ENCODE results near the gene FCGR1A. TPM values are rescaled to one million over a fixed set of nuclear protein-coding genes. Genes with fewer than 3 reads are reported as not detected.
"Not testable (repeated sequence)": the region's sequence is repeated elsewhere in the genome, so short reads cannot be mapped to it uniquely, and the experiment has no call there.

The FCGR1A gene
- polyA plus RNA-seq, 2 of the 4 experiments (the other 2 are of a cell fraction), result not detected

DNA sequence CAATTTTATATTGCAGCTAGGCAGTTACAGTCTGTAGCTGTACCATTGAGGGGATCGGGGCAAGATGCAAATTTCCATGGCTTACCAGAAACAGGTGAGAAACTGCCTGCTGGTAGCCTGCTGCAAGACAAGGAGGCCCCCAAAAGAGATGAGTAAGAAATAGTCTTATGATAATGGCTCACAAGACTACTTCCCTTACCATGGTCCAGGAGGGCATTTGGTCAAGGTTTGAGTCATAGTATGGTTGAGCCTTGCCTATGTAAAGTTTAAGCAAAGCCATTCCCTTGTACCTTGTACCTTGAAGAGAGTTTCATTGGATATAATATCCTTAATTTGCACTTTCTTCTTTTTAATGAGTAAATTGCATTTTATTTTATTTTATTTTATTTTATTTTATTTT, 30.3 kb upstream of the FCGR1A start:
- H3K27ac ChIP-seq; H3K9me3 ChIP-seq; ATAC-seq; POLR2A ChIA-PET; CTCF ChIA-PET; FAIRE-seq; H3K4me3 ChIP-seq; DNase-seq (ENCODE audit: low read depth in 1 of 2, low spot score in 1 of 2); H3K4me2 ChIP-seq; H3K4me1 ChIP-seq: not testable (repeated sequence)
- 73% methylated on average over 1 of the region's 1 CpG for WGBS (ENCODE audit: missing lambda C conversion rate)

DNA sequence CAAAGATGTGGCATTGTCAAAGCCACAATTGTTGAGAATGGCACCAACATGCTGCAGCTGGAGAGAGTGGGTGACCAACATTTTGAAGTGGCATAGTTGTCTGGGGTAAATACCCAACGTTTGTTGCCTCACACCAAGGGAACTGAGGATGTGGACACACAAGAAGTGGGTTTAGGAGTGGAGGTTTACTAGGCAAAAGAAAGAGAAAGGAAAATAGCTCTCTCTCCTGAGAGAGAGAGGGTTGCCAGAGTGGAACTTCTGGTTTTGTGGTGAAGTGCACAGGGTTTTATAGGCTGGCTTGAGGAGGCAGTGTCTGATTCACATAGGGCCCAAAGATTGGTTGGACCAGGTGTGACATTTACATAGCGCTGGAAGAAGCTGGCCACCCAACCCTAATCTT, 29.0 kb upstream of the FCGR1A start:
- H3K4me1 ChIP-seq; H3K27ac ChIP-seq; POLR2A ChIA-PET; CTCF ChIA-PET; H3K4me2 ChIP-seq; H3K4me3 ChIP-seq; DNase-seq (ENCODE audit: low read depth in 1 of 2, low spot score in 1 of 2); FAIRE-seq; ATAC-seq; H3K9me3 ChIP-seq: not testable (repeated sequence)
- WGBS (ENCODE audit: missing lambda C conversion rate), result 50% methylated on average over 2 of the region's 2 CpGs

DNA sequence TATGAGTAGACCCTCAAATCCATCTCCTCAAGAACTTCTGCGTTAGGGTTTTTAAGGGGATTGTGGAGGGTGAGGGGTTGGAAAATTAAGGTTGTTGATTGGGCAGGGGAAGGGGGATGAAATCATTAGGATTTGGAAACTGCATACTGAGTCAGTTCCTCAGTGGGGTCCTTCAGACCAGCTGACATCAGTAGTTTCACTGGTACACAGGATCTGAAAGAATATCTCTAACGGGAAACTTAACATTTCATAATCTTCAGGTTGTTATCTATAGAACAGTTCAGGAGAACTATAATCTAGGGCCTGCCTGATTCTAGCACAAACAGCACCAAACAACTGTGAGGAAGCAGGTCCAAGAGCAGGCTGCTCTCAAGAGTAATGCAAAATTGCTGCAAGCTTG, 27.2 kb upstream of the FCGR1A start:
- FAIRE-seq, result not testable (repeated sequence)

DNA sequence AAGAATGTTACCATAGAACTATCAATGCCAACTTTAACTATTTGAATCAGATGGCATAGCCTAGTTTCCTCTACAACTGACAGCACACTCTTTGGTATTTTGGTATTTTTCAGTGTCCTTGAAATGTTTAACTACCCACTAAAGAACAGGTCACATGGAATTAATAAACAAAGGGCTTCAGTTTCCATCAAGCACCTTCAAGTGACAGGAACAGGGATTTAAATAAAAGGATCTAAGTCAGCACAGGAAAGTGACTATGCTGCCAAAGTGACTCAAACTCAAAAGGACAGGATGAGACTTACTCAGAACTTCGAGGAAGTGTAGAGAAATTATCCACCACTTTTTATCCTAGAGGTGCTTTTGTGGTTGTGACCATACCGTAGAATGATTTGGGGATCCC, 20.2 kb upstream of the FCGR1A start:
- FAIRE-seq; H3K9me3 ChIP-seq; H3K27ac ChIP-seq; DNase-seq (ENCODE audit: low read depth in 1 of 2, low spot score in 1 of 2); H3K4me1 ChIP-seq; CTCF ChIA-PET; POLR2A ChIA-PET; H3K4me3 ChIP-seq; H3K4me2 ChIP-seq; ATAC-seq: not testable (repeated sequence)
- 18% methylated on average over 2 of the region's 2 CpGs for WGBS (ENCODE audit: missing lambda C conversion rate)

More for the DNA sequence above, 27.2 kb upstream of the FCGR1A start:
- H3K4me1 ChIP-seq; H3K4me2 ChIP-seq; CTCF ChIA-PET; H3K27ac ChIP-seq; DNase-seq (ENCODE audit: low read depth in 1 of 2, low spot score in 1 of 2); ATAC-seq; POLR2A ChIA-PET; H3K4me3 ChIP-seq; H3K9me3 ChIP-seq: not testable (repeated sequence)
- 38% methylated on average over 2 of the region's 2 CpGs for WGBS (ENCODE audit: missing lambda C conversion rate)

DNA sequence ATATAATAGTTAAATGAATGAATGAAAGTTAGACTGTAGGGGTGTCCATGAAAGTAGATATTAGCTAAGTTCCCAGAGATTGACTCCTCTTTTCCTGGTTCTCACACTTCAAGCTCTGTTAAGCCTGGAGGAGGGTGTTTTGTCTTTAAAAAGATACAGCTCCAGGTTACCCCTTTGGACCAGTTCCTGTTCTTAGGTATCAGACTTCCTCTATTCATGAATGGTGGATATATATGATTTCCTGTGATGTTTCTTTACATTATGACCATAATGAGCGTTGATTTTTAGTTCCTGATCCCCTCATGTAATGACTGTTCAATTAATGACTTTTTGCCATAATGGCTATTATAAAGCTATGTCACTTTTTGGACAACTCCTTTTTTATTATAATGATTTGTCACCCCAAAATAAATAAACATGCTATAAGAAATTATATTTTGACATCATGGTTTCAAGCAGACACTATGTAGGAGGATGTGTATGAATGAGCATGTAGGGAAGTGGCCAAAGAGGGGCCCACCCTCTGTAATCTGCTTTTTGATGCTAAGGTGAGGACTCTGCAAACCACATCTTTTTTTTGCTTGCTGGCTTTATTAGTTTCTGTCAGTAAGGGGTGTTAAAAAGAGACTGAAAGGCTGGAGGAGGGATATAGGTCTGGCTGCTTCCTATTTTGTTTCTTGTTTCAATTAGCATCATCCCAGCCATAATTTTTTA, 18.2 kb upstream of the FCGR1A start:
- WGBS (ENCODE audit: missing lambda C conversion rate), result 68% methylated on average over 1 of the region's 1 CpG
- CTCF ChIA-PET; ATAC-seq; H3K27ac ChIP-seq; POLR2A ChIA-PET; H3K4me1 ChIP-seq; H3K4me3 ChIP-seq; H3K4me2 ChIP-seq; FAIRE-seq; DNase-seq (ENCODE audit: low read depth in 1 of 2, low spot score in 1 of 2); H3K9me3 ChIP-seq: not testable (repeated sequence)

DNA sequence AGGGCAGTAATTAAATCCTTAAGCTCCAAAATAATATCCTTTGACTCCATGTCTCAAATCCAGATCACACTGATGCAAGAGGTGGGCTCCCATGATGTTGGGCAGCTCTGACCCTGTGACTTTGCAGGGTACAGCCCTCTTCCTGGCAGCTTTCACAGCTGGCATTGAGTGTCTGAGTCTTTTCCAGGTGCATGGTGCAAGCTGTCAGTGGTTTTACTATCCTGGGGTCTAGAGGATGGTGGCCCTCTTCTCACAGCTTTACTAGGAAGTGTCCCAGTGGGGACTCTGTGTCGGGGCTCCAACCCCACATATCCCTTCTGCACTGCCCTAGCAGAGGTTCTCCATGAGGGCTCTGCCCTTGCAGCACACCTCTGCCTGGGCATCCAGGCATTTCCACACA, 16.3 kb upstream of the FCGR1A start:
- FAIRE-seq; H3K4me3 ChIP-seq; POLR2A ChIA-PET; H3K4me2 ChIP-seq; ATAC-seq; H3K9me3 ChIP-seq; H3K4me1 ChIP-seq; CTCF ChIA-PET; DNase-seq (ENCODE audit: low read depth in 1 of 2, low spot score in 1 of 2); H3K27ac ChIP-seq: not testable (repeated sequence)
- WGBS (ENCODE audit: missing lambda C conversion rate), result no CpG with 5 or more reads among the region's 1 CpG

DNA sequence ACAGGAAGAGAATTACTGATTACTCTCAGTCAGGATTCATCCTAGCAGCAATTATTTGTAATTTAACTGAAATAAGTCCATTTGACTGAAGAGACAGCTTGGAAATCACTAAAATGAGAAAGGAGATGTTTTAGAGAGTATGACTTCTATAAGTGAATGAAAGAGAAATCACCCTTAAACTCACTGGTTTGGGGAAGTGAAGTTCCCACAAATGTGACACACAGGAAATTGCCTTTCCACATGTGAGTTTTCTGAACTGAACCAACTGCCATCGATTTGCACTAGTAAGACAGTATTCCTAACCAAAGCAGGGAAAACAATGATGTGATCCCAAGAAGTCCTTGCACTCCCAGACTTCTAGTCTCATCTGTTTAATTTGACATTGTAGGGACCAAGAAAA, 13.3 kb upstream of the FCGR1A start:
- FAIRE-seq; H3K9me3 ChIP-seq; H3K4me1 ChIP-seq; H3K4me2 ChIP-seq; CTCF ChIA-PET; POLR2A ChIA-PET; H3K27ac ChIP-seq; H3K4me3 ChIP-seq; ATAC-seq; DNase-seq (ENCODE audit: low read depth in 1 of 2, low spot score in 1 of 2): not testable (repeated sequence)
- WGBS (ENCODE audit: missing lambda C conversion rate), result no CpG with 5 or more reads among the region's 1 CpG

DNA sequence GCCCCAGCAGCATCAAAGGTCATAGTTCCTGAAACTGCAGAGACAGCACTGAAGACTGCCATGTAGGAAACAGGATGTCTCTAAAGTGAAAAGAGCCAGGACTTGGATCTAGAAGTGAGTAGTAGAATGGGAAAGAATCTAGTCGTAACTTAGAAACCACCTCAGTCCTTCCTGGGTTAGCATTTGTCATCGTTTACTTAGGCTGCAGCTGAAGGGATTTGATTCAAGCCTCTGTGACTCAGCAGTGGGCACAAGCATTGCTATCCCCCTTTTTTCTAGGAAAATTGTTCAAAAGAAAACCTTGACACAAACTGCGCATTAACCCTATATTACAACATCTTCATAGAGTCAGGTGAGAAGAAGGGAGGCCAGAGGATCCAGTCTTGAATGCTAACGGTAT, 11.8 kb upstream of the FCGR1A start:
- FAIRE-seq, H3K4me2 ChIP-seq, H3K4me3 ChIP-seq, CTCF ChIA-PET, H3K4me1 ChIP-seq, H3K9me3 ChIP-seq, H3K27ac ChIP-seq, POLR2A ChIA-PET: not testable (repeated sequence)
- ATAC-seq (peak; percentile 64 to 71; a peak in 5 of 6 replicates), DNase-seq (ENCODE audit: low read depth in 1 of 2, low spot score in 1 of 2) (peak in 1 of 2 experiments; percentile 1)
- WGBS (ENCODE audit: missing lambda C conversion rate), result 38% methylated on average over 4 of the region's 4 CpGs

DNA sequence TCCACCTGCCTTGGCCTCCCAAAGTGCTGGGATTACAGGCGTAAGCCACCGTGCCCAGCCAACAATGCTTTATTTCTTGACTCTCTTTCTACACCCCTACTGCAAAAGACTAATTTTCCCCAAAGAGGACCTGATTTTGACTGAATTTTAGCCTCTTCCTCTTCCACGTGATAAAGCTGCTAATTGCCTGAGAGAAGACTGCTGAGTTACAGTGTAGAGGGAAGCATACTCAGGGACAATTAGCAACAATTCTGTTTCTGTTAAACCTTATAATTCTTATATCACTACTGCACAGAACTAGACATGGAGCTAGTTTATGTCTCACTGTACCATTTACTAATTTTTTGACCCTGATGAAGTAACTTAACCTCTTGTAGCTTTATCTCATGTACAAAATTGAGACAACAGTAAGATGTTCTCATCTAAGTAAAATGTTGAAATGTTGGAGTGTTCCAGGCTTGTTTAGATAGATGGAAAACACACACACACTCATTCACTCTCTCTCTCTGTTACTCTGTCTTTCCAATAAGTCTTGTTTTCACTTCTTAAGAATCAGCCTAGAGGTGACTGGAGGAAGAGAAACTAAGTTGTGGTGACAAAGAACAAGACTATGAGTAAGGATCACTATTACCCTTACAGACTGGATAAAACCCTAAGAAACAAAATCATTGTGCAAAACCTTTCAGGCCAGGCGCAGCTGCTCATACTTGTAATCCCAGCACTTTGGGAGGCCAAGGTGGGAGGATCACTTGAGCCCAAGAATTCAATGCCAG, 10.7 kb upstream of the FCGR1A start:
- DNase-seq (ENCODE audit: low read depth in 1 of 2, low spot score in 1 of 2); POLR2A ChIA-PET; H3K4me1 ChIP-seq; H3K4me2 ChIP-seq; H3K4me3 ChIP-seq; CTCF ChIA-PET; H3K27ac ChIP-seq; H3K9me3 ChIP-seq; FAIRE-seq: not testable (repeated sequence)
- ATAC-seq, result peak in 1 of 2 experiments; percentile 43; a peak in 1 of 6 replicates
- 100% methylated on average over 1 of the region's 4 CpGs for WGBS (ENCODE audit: missing lambda C conversion rate)

DNA sequence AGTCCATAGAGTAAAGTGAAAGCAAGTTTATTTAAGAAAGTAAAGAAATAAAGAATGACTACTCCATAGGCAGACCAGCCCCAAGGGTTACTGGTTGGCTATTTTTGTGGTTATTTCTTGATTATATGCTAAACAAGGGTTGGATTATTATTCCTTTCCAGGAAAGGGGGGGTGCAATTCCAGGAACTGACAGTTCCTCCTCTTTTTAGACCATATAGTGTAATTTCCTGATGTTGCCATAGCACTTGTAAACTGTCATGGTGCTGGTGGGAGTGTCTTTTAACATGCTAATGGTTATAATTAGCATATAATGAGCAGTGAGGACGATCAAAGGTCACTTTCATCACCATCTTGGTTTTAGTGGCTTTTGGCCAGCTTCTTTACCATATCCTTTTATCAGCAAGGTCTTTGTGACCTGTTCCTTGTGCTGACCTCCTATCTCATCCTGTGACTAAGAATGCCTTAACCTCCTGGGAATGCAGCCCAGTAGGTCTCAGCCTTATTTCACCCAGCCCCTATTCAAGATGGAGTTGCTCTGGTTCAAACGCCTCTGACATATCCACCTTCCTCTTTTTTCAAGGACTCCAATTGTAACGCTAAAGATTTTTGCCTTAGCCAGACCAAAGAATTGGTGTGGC, 6.9 kb upstream of the FCGR1A start:
- H3K4me2 ChIP-seq; H3K4me3 ChIP-seq; H3K27ac ChIP-seq; DNase-seq (ENCODE audit: low read depth in 1 of 2, low spot score in 1 of 2); H3K4me1 ChIP-seq; FAIRE-seq; ATAC-seq; POLR2A ChIA-PET; H3K9me3 ChIP-seq; CTCF ChIA-PET: not testable (repeated sequence)
- WGBS (ENCODE audit: missing lambda C conversion rate), result 17% methylated on average over 1 of the region's 3 CpGs

DNA sequence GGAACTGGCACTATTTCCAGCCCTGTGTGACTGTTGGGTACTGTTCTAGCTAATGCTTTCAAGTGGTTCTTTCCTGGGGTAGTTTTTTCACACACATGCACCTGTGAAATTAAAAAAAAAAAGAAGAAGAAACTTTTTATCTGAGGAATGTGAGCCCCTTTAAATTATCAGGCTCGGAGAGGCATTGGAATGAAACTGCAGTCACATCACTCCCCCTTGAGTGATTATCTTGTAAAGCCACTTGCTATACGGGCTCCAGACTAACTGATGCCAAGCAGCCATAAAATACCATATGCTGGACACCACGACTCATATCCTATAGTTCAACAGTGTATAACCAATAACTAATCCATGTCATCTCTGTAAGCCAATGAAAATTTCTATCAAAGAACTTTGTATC, 5.4 kb upstream of the FCGR1A start:
- H3K27ac ChIP-seq; CTCF ChIA-PET; ATAC-seq; H3K4me1 ChIP-seq; H3K9me3 ChIP-seq; FAIRE-seq; DNase-seq (ENCODE audit: low read depth in 1 of 2, low spot score in 1 of 2); POLR2A ChIA-PET; H3K4me3 ChIP-seq; H3K4me2 ChIP-seq: not testable (repeated sequence)
- WGBS (ENCODE audit: missing lambda C conversion rate), result 6% methylated on average over 2 of the region's 3 CpGs
